GM12878 (cell line): Measurements from ENCODE around the gene XNDC1N. TPM values are rescaled to one million over a fixed set of nuclear protein-coding genes. Genes with fewer than 3 reads are reported as not detected.

Experiments used
- BHLHE40 ChIP-seq, 2 experiments: fragments of 450-650 bp in 1 of 2; IDR thresholded peaks; 2 replicates each; pipeline ENCODE4 v1.6.1; 2011 to 2017; ENCODE audit warnings: low read depth in 2 of 2, borderline replicate concordance in 1 of 2, improper control_type of control experiment in 1 of 2, low read length in 1 of 2, mild to moderate bottlenecking in 1 of 2
- CEBPZ ChIP-seq: fragments of 150-350 bp; IDR thresholded peaks from 2 replicates; pipeline ENCODE4 v1.6.1; 2016; ENCODE audit warnings: low read depth, low read length
- DPF2 ChIP-seq: fragments of 450-650 bp; IDR thresholded peaks from 2 replicates; pipeline ENCODE4 v1.6.1; 2017; ENCODE audit warnings: mild to moderate bottlenecking
- FOXM1 ChIP-seq: IDR thresholded peaks from 2 replicates; pipeline ENCODE4 v1.6.1; 2012; ENCODE audit warnings: low read depth, mild to moderate bottlenecking, inconsistent platforms, low read length, moderate library complexity
- MYB ChIP-seq: fragments of 150-350 bp; IDR thresholded peaks from 2 replicates; pipeline ENCODE4 v1.6.1; 2014; ENCODE audit warnings: mild to moderate bottlenecking, low read depth, low read length, borderline replicate concordance
- NFYA ChIP-seq: IDR thresholded peaks from 2 replicates; pipeline ENCODE4 v1.6.1; 2011; ENCODE audit warnings: low read depth, mild to moderate bottlenecking, low read length, improper control_type of control experiment, borderline replicate concordance
- RELA ChIP-seq: fragments of 450-650 bp; IDR thresholded peaks from 2 replicates; pipeline ENCODE4 v1.8.0; 2014; ENCODE audit warnings: borderline replicate concordance; ENCODE audit not compliant: partially characterized antibody
- SIX5 ChIP-seq: IDR thresholded peaks from 2 replicates; pipeline ENCODE4 v1.6.1; 2011; ENCODE audit warnings: mild to moderate bottlenecking, low read depth, low read length, moderate library complexity; ENCODE audit not compliant: severe bottlenecking
- ZBTB11 ChIP-seq: fragments of 450-650 bp; formaldehyde crosslinking; IDR thresholded peaks from 2 replicates; pipeline ENCODE4 v1.5.0; 2022; ENCODE audit warnings: mild to moderate bottlenecking, missing genetic modification characterization
- polyA plus RNA-seq, 11 experiments: library from polyadenylated mRNA; depleted of rRNA in 4 of 11; unstranded in 6 of 11; stranded (reverse) in 5 of 11; fragments of >200 nt; fragmentation: Nextera tagmentation in 4 of 11; fragmentation: Illumina TruSeq in 1 of 11; extraction: Ambion mirVana in 4 of 11; extraction: Trizol in 1 of 11; gene quantifications; 1 replicate in 1 of 11; 2 replicates in 10 of 11; pipeline versions ENCODE4 v1.2.1 to v1.2.3, GENCODE V29; 2011 to 2016; ENCODE audit warnings: inconsistent platforms in 2 of 11, missing spikeins in 2 of 11, low read depth in 1 of 11
- total RNA-seq, 4 experiments: library from RNA; depleted of rRNA in 3 of 4; stranded (reverse); fragments of >200 nt in 3 of 4; fragmentation: Illumina TruSeq in 1 of 4; extraction: Trizol in 1 of 4; gene quantifications; 2 replicates each; pipeline versions ENCODE4 v1.2.1 to v1.2.3, GENCODE V29; 2013 to 2021

XNDC1N gene
- total and polyA plus RNA-seq, 10 of the 15 experiments (the other 5 are each of a cell fraction or from before 2014, with no cell fraction given) = 5.7 to 13.7 (median 9.8) TPM

GRCh38 chr11:71927820-71928736, at the start of gene XNDC1N (continued):
- TF ChIP-seq SIX5 (peak; percentile 84), DPF2 (no peak), CEBPZ (no peak), NFYA (no peak), FOXM1 (no peak), ZBTB11 (no peak), BHLHE40 (IDR thresholded peaks at IDR 0.05; ENCODE audit: borderline replicate concordance in 1 of 2, low read depth in 2 of 2, low read length in 1 of 2) (peak in 1 of 2 experiments; percentile 50; a peak in 2 of 4 replicates), RELA (no peak), MYB (no peak)
